MG63 (cell line): ENCODE results near the gene CHMP4B. TPM values are rescaled to one million over a fixed set of nuclear protein-coding genes. Genes with fewer than 3 reads are reported as not detected.

Source experiments
- DNase-seq: peaks from one replicate; pipeline ENCODE4 v3.0.0-alpha.2; 2020
- H3K27me3 ChIP-seq: fragments of 250-450 bp; sonication (Bioruptor Pico); 2 replicates; pipeline ENCODE4 v1.5.1; 2020; ENCODE audit warnings: mild to moderate bottlenecking, moderate library complexity
- H3K36me3 ChIP-seq: fragments of 250-450 bp; sonication (Bioruptor Pico); 2 replicates; pipeline ENCODE4 v1.5.1; 2020; ENCODE audit warnings: mild to moderate bottlenecking, moderate library complexity
- H3K4me3 ChIP-seq: fragments of 250-450 bp; sonication (Bioruptor Pico); 2 replicates; pipeline ENCODE4 v1.5.1; 2020; ENCODE audit warnings: mild to moderate bottlenecking, moderate library complexity
- H3K9me3 ChIP-seq: fragments of 250-450 bp; sonication (Bioruptor Pico); 2 replicates; pipeline ENCODE4 v1.5.1; 2020; ENCODE audit warnings: mild to moderate bottlenecking, moderate library complexity
- total RNA-seq: library from RNA; depleted of rRNA; stranded (reverse); fragments of >200 nt; shearing (Covaris generic); gene quantifications from 2 replicates; pipeline ENCODE4 v1.2.3, GENCODE V29; 2014; ENCODE audit warnings: low replicate concordance; rRNA removed

Gene CHMP4B, protein sequence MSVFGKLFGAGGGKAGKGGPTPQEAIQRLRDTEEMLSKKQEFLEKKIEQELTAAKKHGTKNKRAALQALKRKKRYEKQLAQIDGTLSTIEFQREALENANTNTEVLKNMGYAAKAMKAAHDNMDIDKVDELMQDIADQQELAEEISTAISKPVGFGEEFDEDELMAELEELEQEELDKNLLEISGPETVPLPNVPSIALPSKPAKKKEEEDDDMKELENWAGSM
- total RNA-seq, result 73.9 and 82.3 TPM in 2 replicates

DNA sequence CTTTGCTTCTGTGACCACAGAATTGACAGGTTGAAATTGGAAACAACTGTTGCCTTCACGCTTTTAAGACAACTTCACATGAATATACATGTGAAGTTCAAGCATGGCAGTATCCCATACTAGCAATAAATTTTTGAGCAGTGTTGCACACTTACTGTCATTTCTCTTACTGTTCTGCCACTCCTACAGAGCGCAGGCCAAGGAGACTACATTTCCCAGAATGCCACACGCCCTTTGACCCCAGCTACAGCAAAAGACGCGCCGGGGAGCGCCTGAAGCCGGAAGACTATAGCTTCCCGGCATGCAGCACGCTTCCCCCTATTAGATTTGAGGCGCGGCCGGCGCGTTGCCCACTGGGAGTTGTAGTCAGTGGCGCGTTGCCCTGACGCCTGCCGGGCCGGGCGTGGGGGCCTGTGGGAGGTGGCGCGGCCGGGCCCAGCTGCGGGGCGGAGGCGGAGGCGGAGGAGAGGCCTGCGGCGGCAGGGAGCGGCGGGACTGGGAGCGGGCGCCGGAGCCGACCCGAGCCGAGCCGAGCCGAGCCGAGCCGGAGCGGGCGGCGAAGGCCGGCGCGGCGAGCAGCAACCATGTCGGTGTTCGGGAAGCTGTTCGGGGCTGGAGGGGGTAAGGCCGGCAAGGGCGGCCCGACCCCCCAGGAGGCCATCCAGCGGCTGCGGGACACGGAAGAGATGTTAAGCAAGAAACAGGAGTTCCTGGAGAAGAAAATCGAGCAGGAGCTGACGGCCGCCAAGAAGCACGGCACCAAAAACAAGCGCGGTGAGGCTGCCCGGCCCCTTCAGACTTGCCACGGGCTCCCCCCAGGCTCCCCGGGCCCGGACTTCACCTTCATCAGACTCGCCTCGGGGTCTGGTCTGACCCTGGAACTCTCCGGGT lies at the start of gene CHMP4B:
Gene CHMP4B (plus strand): TSS at position 464 of the 891 bp plus-strand sequence. CDS start 121 bp downstream, at position 585.
- Histone ChIP-seq H3K4me3 (peak within 1 kb of the TSS; percentile 85), H3K36me3 (peaks cover 8% of the 10 kb centered on the region), H3K9me3 (no peaks in the 10 kb centered on the region), H3K27me3 (no peaks in the 10 kb centered on the region)
- peak; percentile 98 for DNase-seq

DNA sequence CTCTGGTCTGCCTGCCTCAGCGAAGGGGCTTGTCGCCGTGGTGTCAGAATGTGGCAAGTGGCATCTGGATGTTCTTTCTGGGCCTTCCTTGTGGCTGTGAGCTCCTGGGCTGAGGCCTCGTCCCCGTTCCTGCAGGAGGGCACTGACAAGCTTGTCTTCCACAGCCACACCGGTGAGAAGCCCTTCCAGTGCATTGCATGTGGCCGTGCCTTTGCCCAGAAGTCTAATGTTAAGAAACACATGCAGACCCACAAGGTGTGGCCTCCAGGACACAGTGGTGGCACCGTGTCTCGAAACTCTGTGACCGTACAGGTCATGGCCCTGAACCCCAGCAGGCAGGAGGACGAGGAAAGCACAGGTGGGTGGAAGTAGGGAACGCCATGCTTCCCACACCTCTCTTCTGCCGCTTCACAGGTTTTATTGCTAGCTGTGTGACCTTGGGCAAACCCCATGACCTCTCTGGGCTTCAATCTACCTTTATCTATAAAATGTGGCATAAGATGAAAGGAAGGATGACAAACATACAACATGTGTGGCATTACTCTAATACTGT lies 49.4 kb upstream of the CHMP4B start:
- no peaks in the 10 kb centered on the region for H3K27me3 ChIP-seq
- no peak for DNase-seq

DNA sequence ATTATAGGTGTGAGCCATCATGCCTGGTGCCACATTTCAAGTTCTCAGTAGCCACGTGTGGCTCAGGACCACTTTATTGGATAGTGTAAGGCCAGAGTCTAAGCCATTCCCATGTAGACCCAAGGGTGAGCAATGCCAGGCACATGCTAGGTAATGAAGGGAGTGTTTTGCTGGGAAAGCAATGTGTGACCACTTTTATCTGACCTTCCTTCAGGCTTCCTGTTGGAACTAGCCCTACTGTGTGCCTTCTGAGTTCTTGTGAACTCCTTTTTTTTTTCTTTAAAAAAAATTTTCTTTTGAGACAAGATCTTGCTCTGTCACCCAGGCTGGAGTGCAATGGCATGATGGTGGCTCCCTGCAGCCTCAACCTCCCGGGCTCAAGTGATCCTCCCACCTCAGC lies 46.0 kb upstream of the CHMP4B start:
- H3K36me3 ChIP-seq, result no peaks in the 10 kb centered on the region
- no peak overlapping the region for H3K4me3 ChIP-seq
- DNase-seq, result no peak
- no peaks in the 10 kb centered on the region for H3K27me3 ChIP-seq
- no peaks in the 10 kb centered on the region for H3K9me3 ChIP-seq

More for the DNA sequence above, 49.4 kb upstream of the CHMP4B start:
- Histone ChIP-seq H3K9me3 (no peaks in the 10 kb centered on the region), H3K4me3 (no peak overlapping the region), H3K36me3 (peaks cover 2% of the 10 kb centered on the region; the same call in 1 of the 2 replicates)

DNA sequence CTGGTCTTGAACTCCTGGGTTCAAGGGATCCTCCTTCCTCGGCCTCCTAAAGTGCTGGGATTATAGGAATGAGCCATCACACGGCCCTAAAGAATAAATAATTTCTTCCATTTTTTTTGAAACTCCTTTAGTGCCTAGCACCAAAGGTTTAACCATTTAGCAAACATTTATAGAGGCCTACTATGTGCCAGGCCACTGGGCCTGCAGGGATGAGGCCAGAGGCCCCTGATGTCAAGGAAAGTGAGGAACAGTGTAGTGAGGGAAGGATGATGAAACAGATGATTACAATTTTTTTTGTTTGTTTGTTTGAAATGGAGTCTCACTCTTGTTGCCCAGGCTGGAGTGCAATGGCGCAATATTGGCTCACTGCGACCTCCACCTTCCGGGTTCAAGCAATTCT lies 45.6 kb upstream of the CHMP4B start:
- no peak for DNase-seq
- no peaks in the 10 kb centered on the region for H3K27me3 ChIP-seq
- H3K36me3 ChIP-seq, result no peaks in the 10 kb centered on the region

DNA sequence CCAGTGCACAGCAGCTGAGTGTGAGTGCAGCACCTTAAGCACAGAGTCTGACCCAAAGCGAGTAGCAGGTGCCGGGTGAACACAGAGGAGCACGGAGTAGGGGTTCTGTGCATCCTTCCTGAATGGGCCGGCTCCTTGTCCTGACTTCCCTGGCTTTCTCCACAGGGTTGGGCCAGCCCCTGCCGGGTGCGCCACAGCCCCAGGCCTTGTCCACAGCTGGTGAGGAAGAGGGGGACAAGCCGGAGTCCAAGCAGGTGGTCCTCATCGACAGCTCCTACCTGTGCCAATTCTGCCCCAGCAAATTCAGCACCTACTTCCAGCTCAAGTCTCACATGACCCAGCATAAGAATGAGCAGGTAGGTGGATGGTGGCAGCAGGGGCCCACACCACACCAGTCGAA lies 44.5 kb upstream of the CHMP4B start:
- Histone ChIP-seq H3K36me3 (no peaks in the 10 kb centered on the region), H3K4me3 (no peak overlapping the region), H3K9me3 (no peaks in the 10 kb centered on the region), H3K27me3 (no peaks in the 10 kb centered on the region)
- DNase-seq, result no peak

More for the DNA sequence above, 45.6 kb upstream of the CHMP4B start:
- no peaks in the 10 kb centered on the region for H3K9me3 ChIP-seq
- H3K4me3 ChIP-seq, result no peak overlapping the region

DNA sequence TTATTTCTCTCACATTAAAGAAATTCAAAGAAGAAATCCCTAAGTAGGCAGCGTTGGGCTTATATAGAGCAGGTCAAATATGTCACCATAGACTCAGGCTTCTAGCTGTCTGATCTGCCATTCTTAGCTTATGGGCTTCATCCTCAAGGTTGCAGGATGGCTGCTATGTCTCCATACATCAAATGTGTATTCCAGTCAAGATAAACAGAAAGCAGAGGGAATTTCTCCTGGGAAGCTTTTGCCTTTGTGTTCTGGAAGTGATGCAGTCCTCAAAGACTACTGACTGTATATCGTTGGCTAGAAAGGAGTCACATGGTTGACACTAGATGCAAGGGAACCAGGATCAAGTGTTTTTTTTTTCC lies 43.4 kb upstream of the CHMP4B start:
- no peaks in the 10 kb centered on the region for H3K27me3 ChIP-seq
- no peaks in the 10 kb centered on the region for H3K36me3 ChIP-seq
- no peak overlapping the region for H3K4me3 ChIP-seq
- no peaks in the 10 kb centered on the region for H3K9me3 ChIP-seq
- no peak for DNase-seq

DNA sequence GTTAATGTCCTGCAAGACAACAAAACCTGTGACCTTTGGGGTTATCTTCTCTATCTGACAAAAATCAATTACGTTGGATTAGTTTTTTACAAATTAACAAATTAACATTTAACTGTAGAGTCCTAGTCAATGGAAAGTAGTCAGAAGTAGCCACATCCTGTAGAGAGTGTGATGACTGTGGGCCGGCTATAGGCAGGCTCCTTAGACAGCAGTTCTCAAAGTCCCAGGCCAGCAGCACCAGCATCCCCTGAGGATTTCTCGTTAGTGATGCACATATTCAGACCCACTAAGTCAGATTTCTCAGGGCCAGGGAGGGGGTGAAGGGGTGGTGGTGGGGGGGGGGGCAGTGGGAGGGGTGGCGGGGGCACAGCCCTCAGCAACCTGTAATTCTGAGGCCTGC lies 42.1 kb upstream of the CHMP4B start:
- Histone ChIP-seq H3K9me3 (no peaks in the 10 kb centered on the region), H3K27me3 (no peaks in the 10 kb centered on the region), H3K4me3 (no peak overlapping the region), H3K36me3 (no peaks in the 10 kb centered on the region)
- no peak for DNase-seq

DNA sequence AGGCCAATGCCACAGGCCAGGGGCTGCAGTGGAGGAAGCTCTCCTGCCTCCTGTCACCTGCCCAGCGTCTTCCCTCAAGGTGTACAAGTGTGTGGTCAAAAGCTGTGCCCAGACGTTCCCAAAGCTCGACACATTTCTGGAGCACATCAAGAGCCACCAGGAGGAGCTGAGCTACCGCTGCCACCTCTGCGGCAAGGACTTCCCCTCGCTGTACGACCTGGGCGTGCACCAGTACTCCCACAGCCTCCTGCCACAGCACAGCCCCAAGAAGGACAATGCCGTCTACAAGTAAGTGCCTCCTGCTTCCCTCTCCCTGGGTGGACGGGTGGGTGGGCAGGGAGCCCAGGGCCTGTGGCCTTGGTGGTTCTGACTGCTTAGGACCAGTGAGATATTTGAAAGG lies 41.1 kb upstream of the CHMP4B start:
- Histone ChIP-seq H3K4me3 (no peak overlapping the region), H3K36me3 (no peaks in the 10 kb centered on the region), H3K9me3 (no peaks in the 10 kb centered on the region), H3K27me3 (no peaks in the 10 kb centered on the region)
- DNase-seq, result no peak

DNA sequence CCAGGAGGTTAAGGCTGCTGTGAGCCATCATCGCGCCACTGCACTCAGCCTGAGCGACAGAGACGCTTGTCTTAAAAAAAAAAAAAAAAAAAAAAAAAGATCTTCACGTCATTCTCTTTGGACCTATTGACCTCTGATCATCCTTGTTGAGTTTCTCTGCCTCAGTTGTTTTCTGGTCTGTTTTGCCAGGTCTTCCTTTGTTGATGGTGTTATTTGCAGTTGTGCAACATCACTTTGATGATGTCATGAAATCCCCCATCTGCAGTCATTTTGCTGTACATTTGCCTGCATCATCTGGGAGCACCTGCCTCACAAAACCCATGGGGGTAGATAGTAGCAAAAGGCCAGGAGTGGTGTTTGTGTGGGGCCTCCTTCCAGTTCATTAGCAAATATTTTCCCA lies 39.2 kb upstream of the CHMP4B start:
- Histone ChIP-seq H3K4me3 (no peak overlapping the region), H3K9me3 (no peaks in the 10 kb centered on the region), H3K36me3 (no peaks in the 10 kb centered on the region), H3K27me3 (no peaks in the 10 kb centered on the region)
- DNase-seq, result no peak

DNA sequence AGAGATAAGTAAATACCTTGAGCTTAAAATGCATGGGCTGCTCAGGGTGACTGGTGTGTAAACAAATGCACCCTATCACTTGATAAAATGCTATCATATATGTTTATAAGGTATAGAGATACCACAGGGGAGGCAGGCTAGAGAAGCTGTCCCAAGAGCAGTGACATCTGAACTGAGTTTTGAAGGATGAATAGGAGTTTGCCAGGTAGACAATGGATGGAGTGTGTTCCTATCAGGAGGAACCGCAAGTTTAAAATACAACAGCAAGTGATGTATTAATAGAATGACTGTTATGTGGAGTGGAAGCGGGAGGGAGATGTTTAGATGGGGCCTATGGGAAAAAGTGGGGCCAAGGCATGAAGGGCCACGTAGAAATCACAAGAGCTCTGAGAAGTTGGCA lies 38.7 kb upstream of the CHMP4B start:
- Histone ChIP-seq H3K36me3 (no peaks in the 10 kb centered on the region), H3K4me3 (no peak overlapping the region), H3K9me3 (no peaks in the 10 kb centered on the region), H3K27me3 (no peaks in the 10 kb centered on the region)
- DNase-seq, result no peak

DNA sequence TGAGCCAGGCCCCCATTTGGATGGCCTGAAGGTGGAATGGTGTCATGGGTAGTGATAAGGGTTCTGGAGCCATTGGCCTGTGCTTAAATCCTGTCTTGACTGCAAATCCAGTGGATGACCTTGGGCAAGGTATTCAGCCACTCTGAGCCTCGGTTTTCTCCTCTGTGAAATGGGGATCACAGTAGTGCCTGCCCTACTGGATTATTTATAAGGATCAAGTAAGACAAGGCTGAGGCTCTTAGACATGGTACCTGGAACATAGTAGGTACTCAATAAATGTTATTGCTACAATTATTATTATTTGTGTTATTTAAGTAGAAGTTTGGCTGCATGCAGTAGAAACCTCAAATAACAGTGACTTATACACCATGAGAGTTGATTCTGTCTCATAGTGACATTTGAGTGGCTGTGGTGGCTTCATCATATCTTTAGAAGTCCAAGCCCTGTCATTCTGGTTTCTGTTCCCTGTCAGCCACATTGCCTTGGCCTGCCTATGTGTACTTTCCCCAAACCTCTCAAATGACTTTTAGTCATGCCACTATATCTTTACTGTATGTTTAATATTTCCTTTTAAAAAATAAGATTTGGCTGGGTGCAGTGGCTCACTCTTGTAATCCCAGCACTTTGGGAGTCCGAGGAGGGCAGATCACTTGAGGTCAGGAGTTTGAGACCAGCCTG lies 37.6 kb upstream of the CHMP4B start:
- Histone ChIP-seq H3K9me3 (no peaks in the 10 kb centered on the region), H3K27me3 (no peaks in the 10 kb centered on the region), H3K4me3 (no peak overlapping the region), H3K36me3 (no peaks in the 10 kb centered on the region)
- DNase-seq, result no peak

DNA sequence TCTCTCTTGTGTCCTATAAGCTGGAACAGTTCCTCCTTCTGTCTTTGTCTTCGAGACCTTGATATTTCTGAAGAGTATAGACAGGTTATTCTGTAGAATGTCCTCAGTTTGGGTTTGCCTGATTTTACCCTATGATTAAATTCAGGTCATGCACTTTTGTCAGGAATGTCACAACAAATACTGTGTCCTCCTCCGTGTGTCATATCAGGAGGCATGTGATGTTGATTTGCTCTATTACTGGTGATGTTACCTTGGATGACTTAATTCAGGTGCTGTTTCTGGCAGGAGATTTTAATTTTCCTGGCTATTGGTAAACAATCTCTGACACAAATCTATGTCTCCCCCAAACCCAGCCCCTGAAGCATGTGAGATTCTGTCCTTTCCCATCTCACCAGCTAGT lies 33.3 kb upstream of the CHMP4B start:
- no peak overlapping the region for H3K4me3 ChIP-seq
- DNase-seq, result no peak
- no peaks in the 10 kb centered on the region for H3K9me3 ChIP-seq
- H3K36me3 ChIP-seq, result no peaks in the 10 kb centered on the region
- H3K27me3 ChIP-seq, result no peaks in the 10 kb centered on the region

DNA sequence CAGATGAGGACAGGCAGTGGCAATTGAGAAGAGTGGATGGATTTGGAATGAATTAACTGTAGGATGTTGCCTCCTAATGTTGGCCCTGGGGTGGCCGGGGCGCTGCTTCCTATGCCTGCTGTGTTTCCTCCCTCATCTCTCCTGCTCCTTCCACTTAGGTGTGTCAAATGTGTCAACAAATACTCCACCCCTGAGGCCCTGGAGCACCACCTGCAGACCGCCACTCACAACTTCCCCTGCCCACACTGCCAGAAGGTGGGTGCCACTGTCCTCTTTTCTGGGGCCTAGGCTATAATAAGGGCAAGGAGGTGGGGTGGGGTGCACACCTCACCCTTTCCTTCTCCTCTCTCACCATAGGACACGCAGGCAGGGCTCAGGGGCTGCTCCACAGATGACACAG lies 30.0 kb upstream of the CHMP4B start:
- H3K4me3 ChIP-seq, result no peak overlapping the region
- no peak for DNase-seq
- no peaks in the 10 kb centered on the region for H3K27me3 ChIP-seq
- no peaks in the 10 kb centered on the region for H3K9me3 ChIP-seq
- no peaks in the 10 kb centered on the region for H3K36me3 ChIP-seq

DNA sequence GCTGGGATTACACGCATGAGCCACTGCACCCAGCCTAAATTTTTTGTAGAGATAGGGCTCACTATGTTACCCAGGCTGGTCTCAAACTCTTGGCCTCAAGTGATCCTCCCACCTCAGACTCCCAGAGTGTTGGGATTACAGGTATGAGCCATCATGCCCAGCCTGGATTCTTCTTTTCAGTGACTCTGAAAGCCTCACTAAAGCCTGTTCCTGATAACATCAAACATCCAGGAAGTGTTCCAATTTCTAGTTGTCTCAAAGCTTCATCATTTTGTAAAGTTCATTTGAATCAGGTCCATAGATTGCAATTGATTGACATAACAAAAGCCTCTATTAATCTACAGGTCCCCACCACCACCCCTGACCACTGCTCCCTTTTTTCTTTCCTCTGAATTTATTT lies 29.2 kb upstream of the CHMP4B start:
- H3K27me3 ChIP-seq, result no peaks in the 10 kb centered on the region
- no peak overlapping the region for H3K4me3 ChIP-seq
- no peaks in the 10 kb centered on the region for H3K36me3 ChIP-seq
- DNase-seq, result no peak
- H3K9me3 ChIP-seq, result no peaks in the 10 kb centered on the region

DNA sequence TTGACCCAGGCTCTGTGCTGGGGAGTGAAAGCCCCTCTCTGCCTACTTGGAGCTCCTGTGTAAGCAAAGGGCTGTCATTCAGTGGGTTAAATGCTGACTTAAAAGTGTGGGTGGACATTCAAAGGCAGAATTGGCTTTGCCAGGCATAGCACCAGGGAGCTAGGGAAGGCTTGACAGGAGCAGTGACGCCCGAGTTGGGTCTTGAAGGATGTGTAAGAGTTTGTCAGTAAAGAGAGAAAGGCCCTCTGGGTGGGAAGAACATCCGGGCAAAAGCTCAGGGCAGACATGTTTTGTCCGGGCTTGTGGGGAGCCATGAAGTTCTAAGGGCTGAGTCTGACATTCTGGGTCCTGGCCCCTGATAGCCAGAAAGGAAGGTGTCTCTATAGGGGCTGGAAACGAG lies 27.9 kb upstream of the CHMP4B start:
- no peaks in the 10 kb centered on the region for H3K9me3 ChIP-seq
- H3K27me3 ChIP-seq, result no peaks in the 10 kb centered on the region
- H3K4me3 ChIP-seq, result no peak overlapping the region
- H3K36me3 ChIP-seq, result no peaks in the 10 kb centered on the region
- no peak for DNase-seq

DNA sequence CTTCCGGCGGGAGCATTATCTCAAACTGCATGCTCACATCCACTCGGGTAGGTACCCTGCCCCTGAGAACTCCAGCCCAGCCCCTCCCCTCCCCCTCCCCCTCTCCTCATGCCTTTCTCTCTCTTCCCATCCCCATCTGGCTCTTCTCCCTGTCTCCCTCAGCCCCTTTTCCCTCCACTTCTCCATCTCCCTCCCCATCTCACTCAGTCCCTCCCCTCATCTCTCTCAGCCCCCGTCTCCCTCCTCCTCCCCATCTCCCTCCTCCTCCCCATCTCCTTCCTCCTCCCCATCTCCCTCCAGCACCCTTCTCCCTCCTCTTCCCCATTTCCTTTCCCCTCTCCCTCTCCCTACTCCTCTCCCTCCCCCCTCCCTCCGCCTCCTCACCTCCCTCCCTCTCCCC lies 27.3 kb upstream of the CHMP4B start:
- Histone ChIP-seq H3K27me3 (no peaks in the 10 kb centered on the region), H3K4me3 (no peak overlapping the region), H3K36me3 (no peaks in the 10 kb centered on the region), H3K9me3 (no peaks in the 10 kb centered on the region)
- no peak for DNase-seq

DNA sequence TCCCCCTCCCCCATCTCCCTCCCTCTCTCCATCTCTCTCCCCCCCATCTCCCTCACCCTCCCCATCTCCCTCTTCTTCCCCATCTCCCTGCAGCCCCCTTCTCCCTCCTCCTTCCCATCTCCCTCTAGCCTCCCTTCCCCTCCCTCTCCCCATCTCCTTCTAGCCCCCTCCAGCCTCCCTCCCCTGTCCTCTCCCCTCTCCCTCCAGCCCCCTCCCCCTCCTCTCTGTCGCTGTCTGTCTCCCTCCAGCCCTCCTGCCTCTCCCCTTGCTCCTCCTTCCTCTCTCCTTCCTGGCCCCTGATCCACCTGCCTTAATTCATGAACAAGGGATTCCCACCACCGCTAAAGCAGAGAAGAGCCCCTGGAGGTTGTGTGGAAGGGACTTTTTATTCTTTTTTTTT lies 26.9 kb upstream of the CHMP4B start:
- no peak overlapping the region for H3K4me3 ChIP-seq
- no peaks in the 10 kb centered on the region for H3K27me3 ChIP-seq

More for the DNA sequence above, 26.9 kb upstream of the CHMP4B start:
- DNase-seq, result no peak
- Histone ChIP-seq H3K36me3 (no peaks in the 10 kb centered on the region; the same call in 1 of the 2 replicates), H3K9me3 (no peaks in the 10 kb centered on the region)
